ENCODE measurements around the gene WNT9B. TPM values are rescaled to one million over a fixed set of nuclear protein-coding genes. Genes with fewer than 3 reads are reported as not detected.
A peak's percentile ranks its signal among the peaks of the same experiment; 100 is the strongest.

The WNT9B gene
- total RNA-seq, 1 donor from 2014 or later: not detected

- H3K27me3 Mint-ChIP-seq (ENCODE audit: insufficient read depth, low read depth): peaks cover 7% of the 10 kb centered on the region
- H3K27ac ChIP-seq: no peak overlapping the region
- no peaks in the 10 kb centered on the region for H4K20me1 ChIP-seq (ENCODE audit: low read depth)
- H3K9me3 ChIP-seq (ENCODE audit: low read depth): no peaks in the 10 kb centered on the region
- H3K36me3 ChIP-seq: no peaks in the 10 kb centered on the region
- H3K27me3 ChIP-seq: no peaks in the 10 kb centered on the region
- peaks cover 3% of the 10 kb centered on the region for H3K4me1 Mint-ChIP-seq
- TF ChIP-seq EZH2phosphoT487 (IDR thresholded peaks at IDR 0.05) (no peak), EZH2 (IDR thresholded peaks at IDR 0.05) (no peak), CTCF (IDR thresholded peaks at IDR 0.05) (no peak)
- H2AFZ ChIP-seq (replicated peaks): no peak overlapping the region
- no peaks in the 10 kb centered on the region for H3F3A ChIP-seq (ENCODE audit: low read depth)
- H3K9ac ChIP-seq: no peak overlapping the region
- no peaks in the 10 kb centered on the region for H3K4me1 ChIP-seq
- no peak for DNase-seq (ENCODE audit: low spot score)
- no peak overlapping the region for H3K27ac Mint-ChIP-seq
- no peaks in the 10 kb centered on the region for H3K36me3 Mint-ChIP-seq
- no peaks in the 10 kb centered on the region for H3K9me3 Mint-ChIP-seq
- no peak overlapping the region for H3K4me3 ChIP-seq
- H3K79me2 ChIP-seq (ENCODE audit: low read depth): no peaks in the 10 kb centered on the region
- no peak overlapping the region for H3K4me3 Mint-ChIP-seq
- H3K4me2 ChIP-seq: no peak overlapping the region
Observed at GRCh38 chr17:46879101-46879500, 27.7 kb downstream of the WNT9B start.

- no peak overlapping the region for H3K4me3 Mint-ChIP-seq
- H3K4me2 ChIP-seq: no peak overlapping the region
- no peak overlapping the region for H2AFZ ChIP-seq (replicated peaks)
- no peaks in the 10 kb centered on the region for H3F3A ChIP-seq (ENCODE audit: low read depth)
- H3K27me3 Mint-ChIP-seq (ENCODE audit: insufficient read depth, low read depth): peaks cover 10% of the 10 kb centered on the region
- H3K4me3 ChIP-seq: no peak overlapping the region
- no peaks in the 10 kb centered on the region for H3K36me3 Mint-ChIP-seq
- no peak overlapping the region for H3K27ac ChIP-seq
- no peaks in the 10 kb centered on the region for H3K79me2 ChIP-seq (ENCODE audit: low read depth)
- peaks cover 6% of the 10 kb centered on the region for H3K4me1 Mint-ChIP-seq
- no peaks in the 10 kb centered on the region for H3K36me3 ChIP-seq
- no peak overlapping the region for H3K27ac Mint-ChIP-seq
- TF ChIP-seq EZH2 (IDR thresholded peaks at IDR 0.05) (no peak), EZH2phosphoT487 (IDR thresholded peaks at IDR 0.05) (no peak), CTCF (IDR thresholded peaks at IDR 0.05) (no peak)
- DNase-seq (ENCODE audit: low spot score): no peak
- no peaks in the 10 kb centered on the region for H3K9me3 Mint-ChIP-seq
- no peaks in the 10 kb centered on the region for H4K20me1 ChIP-seq (ENCODE audit: low read depth)
- H3K9me3 ChIP-seq (ENCODE audit: low read depth): no peaks in the 10 kb centered on the region
- no peaks in the 10 kb centered on the region for H3K27me3 ChIP-seq
- H3K4me1 ChIP-seq: no peaks in the 10 kb centered on the region
- no peak overlapping the region for H3K9ac ChIP-seq
Observed at GRCh38 chr17:46881015-46881414, 29.6 kb downstream of the WNT9B start.

- Mint-ChIP-seq H3K36me3 (no peaks in the 10 kb centered on the region), H3K27ac (peak overlapping the region; percentile 90)
- H3K9me3 ChIP-seq (ENCODE audit: low read depth): no peaks in the 10 kb centered on the region
Observed at GRCh38 chr17:46882666-46883065, 31.3 kb downstream of the WNT9B start.

More at GRCh38 chr17:46882666-46883065, 31.3 kb downstream of the WNT9B start:
- H3K9me3 Mint-ChIP-seq: no peaks in the 10 kb centered on the region
- H3K27ac ChIP-seq: no peak overlapping the region
- H3K4me3 Mint-ChIP-seq: no peak overlapping the region
- no peaks in the 10 kb centered on the region for H3K79me2 ChIP-seq (ENCODE audit: low read depth)
- H3F3A ChIP-seq (ENCODE audit: low read depth): no peaks in the 10 kb centered on the region
- no peak for DNase-seq (ENCODE audit: low spot score)
- TF ChIP-seq CTCF (IDR thresholded peaks at IDR 0.05) (no peak), EZH2 (IDR thresholded peaks at IDR 0.05) (no peak), EZH2phosphoT487 (IDR thresholded peaks at IDR 0.05) (no peak)
- H3K4me1 ChIP-seq: no peaks in the 10 kb centered on the region
- H2AFZ ChIP-seq (replicated peaks): no peak overlapping the region
- H3K36me3 ChIP-seq: no peaks in the 10 kb centered on the region
- H3K27me3 ChIP-seq: no peaks in the 10 kb centered on the region
- no peaks in the 10 kb centered on the region for H4K20me1 ChIP-seq (ENCODE audit: low read depth)
- no peak overlapping the region for H3K4me3 ChIP-seq
- H3K4me1 Mint-ChIP-seq: peaks cover 6% of the 10 kb centered on the region
- H3K27me3 Mint-ChIP-seq (ENCODE audit: insufficient read depth, low read depth): peaks cover 7% of the 10 kb centered on the region
- H3K9ac ChIP-seq: no peak overlapping the region
- no peak overlapping the region for H3K4me2 ChIP-seq
